IPS-18c (cell line): ENCODE data around the gene SPINT2.
"Not testable (repeated sequence)": the region's sequence is repeated elsewhere in the genome, so short reads cannot be mapped to it uniquely, and the experiment has no call there.

Experiments
- H3K4me3 ChIP-seq: 2 replicates; pipeline ENCODE4 v1.7.0; 2013; ENCODE audit warnings: low read depth, mild to moderate bottlenecking, low read length, moderate library complexity; ENCODE audit not compliant: insufficient read depth
- H3K9me3 ChIP-seq: one replicate; pipeline ENCODE4 v1.6.1; 2013; ENCODE audit warnings: mild to moderate bottlenecking, low read length, moderate library complexity; ENCODE audit not compliant: control insufficient read depth, insufficient read depth

The SPINT2 gene

DNA sequence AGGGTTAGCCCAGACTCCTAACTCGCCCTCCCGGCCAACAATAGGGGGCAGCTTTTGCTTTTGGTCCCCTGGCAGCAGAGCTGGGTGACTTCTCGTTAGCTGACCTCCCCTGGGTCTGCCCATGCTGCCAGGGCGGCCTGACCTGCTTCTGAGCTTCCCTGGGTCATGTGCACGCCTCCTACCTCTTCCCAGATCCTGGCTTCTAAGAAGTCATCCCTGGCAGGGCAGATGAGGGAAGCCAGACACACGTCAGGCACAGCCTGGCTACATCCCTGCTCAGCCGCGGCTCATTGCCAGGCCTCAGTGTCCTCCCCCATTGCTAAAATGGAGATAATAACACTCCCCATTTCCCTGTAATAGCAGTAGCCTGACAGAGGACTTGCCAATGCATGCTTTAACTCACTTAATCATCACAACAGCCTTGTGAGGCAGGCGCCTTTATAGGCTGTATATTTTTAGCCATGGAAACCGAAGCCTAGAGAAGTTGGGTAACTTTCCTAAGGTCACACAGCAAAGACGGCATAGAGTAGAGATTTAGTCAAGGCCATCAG lies 57.3 kb downstream of the SPINT2 start:
- Histone ChIP-seq H3K4me3 (no peak overlapping the region), H3K9me3 (no peaks in the 10 kb centered on the region)

DNA sequence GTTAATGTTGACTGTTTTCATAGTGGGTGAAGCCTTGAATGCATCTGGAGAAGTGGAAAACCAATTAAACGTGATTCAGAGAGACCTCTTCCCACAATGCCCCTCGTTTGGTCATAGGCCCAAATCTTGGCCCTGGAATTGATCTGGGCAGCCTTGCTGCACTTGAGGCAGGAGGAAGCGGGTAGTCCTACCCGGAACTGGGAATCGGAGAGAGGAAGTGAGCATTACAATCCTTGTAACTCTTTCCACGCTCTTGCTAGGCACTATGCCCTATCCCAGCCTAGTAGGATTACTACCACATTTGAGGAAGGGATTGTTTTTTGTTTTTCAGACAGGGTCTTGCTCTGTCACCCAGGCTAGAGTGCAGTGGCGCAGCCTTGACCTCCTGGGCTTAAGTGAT lies 58.9 kb downstream of the SPINT2 start:
- Histone ChIP-seq H3K4me3 (no peak overlapping the region), H3K9me3 (no peaks in the 10 kb centered on the region)

- H3K4me3 ChIP-seq, result no peak overlapping the region
- H3K9me3 ChIP-seq, result no peaks in the 10 kb centered on the region
These were observed 60.1 kb downstream of the SPINT2 start for GRCh38 chr19:38324431-38324830.

- Histone ChIP-seq H3K4me3 (no peak overlapping the region), H3K9me3 (no peaks in the 10 kb centered on the region)
These were observed 62.2 kb downstream of the SPINT2 start for GRCh38 chr19:38326591-38326990.

DNA sequence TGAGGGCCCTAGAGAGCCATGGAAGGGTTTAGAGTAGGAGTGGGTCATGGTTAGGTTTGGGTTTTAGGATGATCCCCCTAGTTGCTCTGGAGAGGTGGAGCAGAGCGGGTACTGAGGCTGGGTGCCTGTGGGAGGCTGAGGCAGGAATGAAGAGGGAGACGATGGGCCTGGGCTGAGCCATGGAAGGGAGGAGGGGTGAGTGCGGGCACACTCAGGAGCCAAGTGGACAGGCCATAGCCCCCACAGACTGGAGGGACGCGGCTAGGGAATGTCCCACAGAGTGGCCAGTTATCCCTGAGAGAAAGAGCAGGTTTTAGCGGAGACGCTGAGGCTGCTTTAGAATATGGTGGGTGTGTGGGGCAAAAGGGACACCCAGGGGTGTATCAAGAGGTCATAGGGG lies 65.3 kb downstream of the SPINT2 start:
- H3K9me3 ChIP-seq, result no peaks in the 10 kb centered on the region
- H3K4me3 ChIP-seq, result no peak overlapping the region

- no peak overlapping the region for H3K4me3 ChIP-seq
- H3K9me3 ChIP-seq, result peaks cover 3% of the 10 kb centered on the region
These were observed 67.4 kb downstream of the SPINT2 start for GRCh38 chr19:38331728-38332127.

DNA sequence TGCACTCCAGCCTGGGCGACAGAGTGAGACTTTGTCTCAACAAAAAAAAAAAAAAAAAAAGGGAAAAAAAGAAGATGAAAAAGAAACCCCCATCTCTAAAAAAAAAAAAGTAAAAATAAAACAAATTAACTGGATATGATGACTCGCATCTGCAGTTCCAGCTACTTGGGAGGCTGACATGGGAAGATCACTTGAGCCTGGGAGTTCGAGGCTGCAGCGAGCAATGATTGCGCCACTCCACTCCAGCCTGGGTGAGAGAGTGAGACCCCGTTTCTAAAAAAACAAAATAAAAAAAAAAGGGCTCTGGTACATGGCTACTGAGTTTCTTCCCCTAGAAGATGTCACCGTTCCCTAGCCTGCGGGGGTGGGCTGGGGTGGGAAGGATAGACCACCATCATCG lies 68.9 kb downstream of the SPINT2 start:
- peaks cover 3% of the 10 kb centered on the region for H3K9me3 ChIP-seq
- no peak overlapping the region for H3K4me3 ChIP-seq

DNA sequence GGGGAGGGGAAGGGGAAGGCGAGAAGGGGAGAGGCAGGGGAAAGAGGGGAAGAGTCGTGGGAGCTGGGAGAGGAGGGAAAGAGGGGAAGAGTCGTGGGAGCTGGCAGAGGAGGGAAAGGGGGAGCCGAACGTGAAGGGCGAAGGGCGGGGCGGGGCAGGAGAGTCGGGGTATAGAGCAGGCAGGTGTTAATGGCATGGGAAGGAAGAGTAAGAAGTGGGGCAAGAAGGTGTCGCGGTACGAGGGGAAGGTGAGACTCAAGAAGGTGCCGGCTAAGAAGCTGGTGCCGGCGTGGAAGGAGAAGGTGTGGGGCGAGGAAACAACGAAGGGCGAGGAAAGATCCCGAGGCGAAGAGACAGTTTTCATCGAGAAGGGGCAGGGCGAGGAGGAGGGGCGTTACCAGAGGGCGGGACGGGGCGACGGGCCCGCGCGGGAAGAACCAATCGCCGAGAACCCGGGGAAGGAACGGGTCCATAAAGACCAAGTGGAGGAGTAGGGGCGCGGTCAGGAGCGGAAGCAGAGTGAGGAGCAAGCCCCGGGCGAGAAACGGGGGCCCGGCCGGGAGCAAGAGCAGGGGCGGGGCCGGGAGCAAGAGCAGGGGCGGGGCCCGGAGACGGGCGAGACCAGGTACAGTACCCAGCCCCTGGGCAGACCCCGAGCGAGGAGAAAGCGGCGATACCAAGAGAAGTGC lies 71.7 kb downstream of the SPINT2 start:
- peak overlapping the region; percentile 96 for H3K4me3 ChIP-seq
- H3K9me3 ChIP-seq, result peaks cover 3% of the 10 kb centered on the region

GRCh38 chr19:38336638-38337359 lies 72.4 kb downstream of the SPINT2 start:
- Histone ChIP-seq H3K4me3 (peak overlapping the region; percentile 96), H3K9me3 (peaks cover 3% of the 10 kb centered on the region)

- peaks cover 3% of the 10 kb centered on the region for H3K9me3 ChIP-seq
- peak overlapping the region; percentile 96 for H3K4me3 ChIP-seq
These were observed 72.9 kb downstream of the SPINT2 start for GRCh38 chr19:38337360-38337653.

GRCh38 chr19:38339011-38339410 lies 74.6 kb downstream of the SPINT2 start:
- H3K4me3 ChIP-seq, H3K9me3 ChIP-seq: not testable (repeated sequence)

DNA sequence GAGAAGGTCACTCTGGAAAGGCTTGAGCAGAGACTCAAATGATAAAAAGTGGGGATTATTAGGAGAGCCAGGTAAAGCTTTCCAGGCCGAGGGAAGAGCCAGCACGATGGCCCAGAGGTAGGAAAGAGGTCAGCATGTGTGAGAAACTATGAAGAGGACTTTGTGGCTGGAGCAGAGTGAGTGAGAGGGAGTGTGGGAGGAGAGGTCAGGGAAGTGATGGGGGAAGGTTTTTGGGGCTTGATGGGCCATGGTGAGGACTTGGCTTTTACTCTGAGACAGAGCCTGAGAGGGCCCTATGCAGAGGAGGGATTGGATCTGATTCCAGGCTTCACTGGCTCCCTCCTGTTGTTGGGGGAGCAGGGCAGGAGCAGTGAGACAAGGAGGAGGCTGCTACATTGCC lies 76.6 kb downstream of the SPINT2 start:
- Histone ChIP-seq H3K4me3 (no peak overlapping the region), H3K9me3 (peaks cover 5% of the 10 kb centered on the region)
